HepG2 (cell line): Measurements from ENCODE around the gene MYO19. TPM values are rescaled to one million over a fixed set of nuclear protein-coding genes. Genes with fewer than 3 reads are reported as not detected.
A peak's percentile ranks its signal among the peaks of the same experiment; 100 is the strongest.

Experiments used
- AHDC1 ChIP-seq: sonication (generic); formaldehyde crosslinking; IDR thresholded peaks from 2 replicates; pipeline ENCODE4 v1.5.1; 2020; ENCODE audit warnings: mild to moderate bottlenecking, missing genetic modification reagents, borderline replicate concordance
- ETV6 ChIP-seq: sonication (generic); formaldehyde crosslinking; conservative IDR thresholded peaks from 2 replicates; pipeline ENCODE4 v1.4.0; 2020; ENCODE audit warnings: missing genetic modification reagents
- GABPB1 ChIP-seq: IDR thresholded peaks from 2 replicates; pipeline ENCODE4 v1.6.1; 2016; ENCODE audit warnings: mild to moderate bottlenecking, missing genetic modification reagents, moderate library complexity, missing compliant biosample characterization
- HES4 ChIP-seq: sonication (generic); formaldehyde crosslinking; IDR thresholded peaks from 2 replicates; pipeline ENCODE4 v1.9.0; 2021; ENCODE audit warnings: mild to moderate bottlenecking, missing genetic modification reagents, borderline replicate concordance
- HOXA9 ChIP-seq: sonication (generic); formaldehyde crosslinking; IDR thresholded peaks from 2 replicates; pipeline ENCODE4 v1.8.1; 2022; ENCODE audit warnings: missing genetic modification reagents, mild to moderate bottlenecking, moderate library complexity, borderline replicate concordance
- MAZ ChIP-seq, 2 experiments: sonication (generic) in 1 of 2; formaldehyde crosslinking in 1 of 2; IDR thresholded peaks; 2 replicates each; pipeline versions ENCODE4 v1.5.0 to v1.6.1; 2012 to 2020; ENCODE audit warnings: low read depth in 2 of 2, mild to moderate bottlenecking in 2 of 2, borderline replicate concordance in 1 of 2, improper control_type of control experiment in 1 of 2, low read length in 1 of 2, missing genetic modification reagents in 1 of 2, moderate library complexity in 1 of 2
- NFE2 ChIP-seq: sonication (generic); formaldehyde crosslinking; IDR thresholded peaks from 2 replicates; pipeline ENCODE4 v1.4.0; 2020; ENCODE audit warnings: missing genetic modification reagents
- ZBTB21 ChIP-seq: sonication (generic); formaldehyde crosslinking; IDR thresholded peaks from 2 replicates; pipeline ENCODE4 v1.4.0; 2020; ENCODE audit warnings: missing genetic modification reagents
- ZNF446 ChIP-seq: sonication (generic); formaldehyde crosslinking; IDR thresholded peaks from 2 replicates; pipeline ENCODE4 v1.5.0; 2020; ENCODE audit warnings: mild to moderate bottlenecking, missing genetic modification reagents
- ZNF670 ChIP-seq: sonication (generic); formaldehyde crosslinking; IDR thresholded peaks from 2 replicates; pipeline ENCODE4 v1.8.0; 2022; ENCODE audit warnings: mild to moderate bottlenecking, missing genetic modification reagents, borderline replicate concordance
- ZNF687 ChIP-seq: sonication (generic); formaldehyde crosslinking; IDR thresholded peaks from 2 replicates; pipeline ENCODE4 v1.5.1; 2020; ENCODE audit warnings: mild to moderate bottlenecking, missing genetic modification reagents, moderate library complexity
- ZNF746 ChIP-seq: sonication (generic); formaldehyde crosslinking; IDR thresholded peaks from 2 replicates; pipeline ENCODE4 v1.8.0; 2022; ENCODE audit warnings: mild to moderate bottlenecking, missing genetic modification reagents
- ZNF790 ChIP-seq: sonication (generic); formaldehyde crosslinking; IDR thresholded peaks from 2 replicates; pipeline ENCODE4 v1.8.0; 2022; ENCODE audit warnings: missing genetic modification reagents, mild to moderate bottlenecking, borderline replicate concordance
- polyA plus RNA-seq, 8 experiments: library from polyadenylated mRNA; depleted of rRNA in 3 of 8; stranded (reverse) in 7 of 8; unstranded in 1 of 8; fragments of >200 nt; fragmentation: Illumina TruSeq in 4 of 8; extraction: Trizol in 4 of 8; gene quantifications; 2 replicates each; pipeline versions ENCODE4 v1.2.1 to v1.2.3, GENCODE V29; 2011 to 2016; ENCODE audit warnings: low read depth in 4 of 8, missing spikeins in 1 of 8, mixed read lengths in 1 of 8; ENCODE audit not compliant: insufficient read depth in 1 of 8
- total RNA-seq, 5 experiments: library from RNA; depleted of rRNA; stranded (reverse); fragments of >200 nt; fragmentation: Illumina TruSeq; extraction: Trizol; gene quantifications; 2 replicates each; pipeline ENCODE4 v1.2.3, GENCODE V29; 2016; ENCODE audit warnings: low read depth in 1 of 5
- TF ChIP-seq, protein P1 (sequence below): sonication (generic); formaldehyde crosslinking; IDR thresholded peaks from 2 replicates; pipeline ENCODE4 v1.4.0; 2020; ENCODE audit warnings: missing genetic modification reagents

MYO19 gene
- total and polyA plus RNA-seq, 2 of the 13 experiments (the other 11 are each of a cell fraction or from before 2014, with no cell fraction given) = 75.7 to 82.3 TPM

GRCh38 chr17:36533935-36534839 lies 481 bp downstream of the MYO19 start (continued):
- peak; percentile 63 for TF ChIP-seq AHDC1
- TF ChIP-seq ZNF790 = peak; percentile 7; the same call in 1 of the 2 replicates
- peak; percentile 33; the same call in 1 of the 2 replicates for TF ChIP-seq ZNF446
- no peak for TF ChIP-seq NFE2 (CRISPR knock-in tag)
- TF ChIP-seq, protein P1, sequence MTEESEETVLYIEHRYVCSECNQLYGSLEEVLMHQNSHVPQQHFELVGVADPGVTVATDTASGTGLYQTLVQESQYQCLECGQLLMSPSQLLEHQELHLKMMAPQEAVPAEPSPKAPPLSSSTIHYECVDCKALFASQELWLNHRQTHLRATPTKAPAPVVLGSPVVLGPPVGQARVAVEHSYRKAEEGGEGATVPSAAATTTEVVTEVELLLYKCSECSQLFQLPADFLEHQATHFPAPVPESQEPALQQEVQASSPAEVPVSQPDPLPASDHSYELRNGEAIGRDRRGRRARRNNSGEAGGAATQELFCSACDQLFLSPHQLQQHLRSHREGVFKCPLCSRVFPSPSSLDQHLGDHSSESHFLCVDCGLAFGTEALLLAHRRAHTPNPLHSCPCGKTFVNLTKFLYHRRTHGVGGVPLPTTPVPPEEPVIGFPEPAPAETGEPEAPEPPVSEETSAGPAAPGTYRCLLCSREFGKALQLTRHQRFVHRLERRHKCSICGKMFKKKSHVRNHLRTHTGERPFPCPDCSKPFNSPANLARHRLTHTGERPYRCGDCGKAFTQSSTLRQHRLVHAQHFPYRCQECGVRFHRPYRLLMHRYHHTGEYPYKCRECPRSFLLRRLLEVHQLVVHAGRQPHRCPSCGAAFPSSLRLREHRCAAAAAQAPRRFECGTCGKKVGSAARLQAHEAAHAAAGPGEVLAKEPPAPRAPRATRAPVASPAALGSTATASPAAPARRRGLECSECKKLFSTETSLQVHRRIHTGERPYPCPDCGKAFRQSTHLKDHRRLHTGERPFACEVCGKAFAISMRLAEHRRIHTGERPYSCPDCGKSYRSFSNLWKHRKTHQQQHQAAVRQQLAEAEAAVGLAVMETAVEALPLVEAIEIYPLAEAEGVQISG (CRISPR knock-in tag) = peak; percentile 32; the same call in 1 of the 2 replicates
- TF ChIP-seq ZBTB21 (CRISPR knock-in tag) = 0 out of 2 replicates have a peak, but pooled peaks have one; percentile 11
- TF ChIP-seq ETV6 (CRISPR knock-in tag) = 0 out of 2 replicates have a peak, but pooled peaks have one; percentile 46
- TF ChIP-seq ZNF670 (CRISPR knock-in tag) = no peak
- peak; percentile 18; the same call in 1 of the 2 replicates for TF ChIP-seq HES4
- peak; percentile 65; the same call in 1 of the 2 replicates for TF ChIP-seq GABPB1
- no peak for TF ChIP-seq ZNF746 (CRISPR knock-in tag)
- TF ChIP-seq ZNF687 = peak; percentile 84
- 0 out of 2 replicates have a peak, but pooled peaks have one; percentile 26 for TF ChIP-seq HOXA9
- no peak for TF ChIP-seq MAZ (IDR thresholded peaks at IDR 0.05; ENCODE audit: borderline replicate concordance, low read depth, low read length)
- TF ChIP-seq MAZ (CRISPR knock-in tag; IDR thresholded peaks at IDR 0.05; ENCODE audit: low read depth) = peak; percentile 20
